GM19025 (cell line): Measurements from ENCODE around the gene PRTFDC1.

Experiments used
- ATAC-seq: cut with Tn5 transposase; IDR thresholded peaks from one replicate; pipeline ENCODE4 v1.9.1; 2021; ENCODE audit warnings: mild to moderate bottlenecking, low read depth, moderate library complexity; ENCODE audit not compliant: unreplicated experiment

The PRTFDC1 gene

DNA sequence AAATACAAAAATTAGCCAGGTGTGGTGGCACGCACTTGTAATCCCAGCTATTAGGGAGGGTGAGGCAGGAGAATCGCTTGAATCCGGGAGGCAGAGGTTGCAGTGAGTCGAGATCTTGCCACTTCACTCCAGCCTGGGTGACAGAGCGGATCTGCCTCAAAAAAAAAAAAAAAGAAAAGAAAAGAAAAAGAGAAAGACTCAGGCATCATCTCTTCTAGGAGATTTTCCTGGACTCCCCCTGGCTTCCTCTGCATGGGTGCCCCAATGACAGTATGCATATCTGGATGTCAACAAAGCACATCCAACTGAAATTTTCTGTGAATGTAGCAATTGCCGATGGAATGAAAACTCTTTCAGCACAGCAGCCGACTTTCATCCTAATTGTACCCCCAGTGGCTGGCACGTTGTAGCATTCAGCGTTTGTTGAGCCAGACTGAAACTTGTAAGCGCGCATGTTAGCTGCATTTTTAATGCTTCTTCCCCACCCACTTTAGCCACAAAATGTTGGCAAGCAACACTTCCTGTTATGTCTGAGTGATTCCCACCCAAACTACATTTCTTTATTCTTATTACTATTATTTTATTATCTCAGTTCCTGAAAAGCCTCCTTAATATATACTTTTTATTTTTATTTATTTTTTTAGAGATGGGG lies 70.2 kb downstream of the PRTFDC1 start:
- no peak for ATAC-seq

DNA sequence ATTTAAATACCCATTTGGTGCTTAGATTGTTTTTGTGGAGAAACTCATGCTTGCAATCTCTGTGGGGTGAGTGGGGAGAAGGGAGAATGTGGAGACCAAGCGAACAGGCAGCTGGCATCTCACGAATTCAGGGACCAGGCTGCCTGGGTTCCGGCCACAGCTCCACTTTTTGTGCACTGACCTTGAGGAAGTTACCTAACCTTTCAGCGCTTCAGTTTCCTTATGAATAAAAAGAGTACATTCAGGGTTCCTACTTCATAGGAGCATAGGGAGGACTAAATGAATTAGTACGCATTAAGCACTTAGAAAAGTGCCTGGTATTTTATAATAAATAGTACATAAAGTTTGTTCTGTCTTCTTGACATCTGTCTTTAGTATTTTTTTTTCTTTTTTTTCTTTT lies 72.5 kb downstream of the PRTFDC1 start:
- no peak for ATAC-seq

DNA sequence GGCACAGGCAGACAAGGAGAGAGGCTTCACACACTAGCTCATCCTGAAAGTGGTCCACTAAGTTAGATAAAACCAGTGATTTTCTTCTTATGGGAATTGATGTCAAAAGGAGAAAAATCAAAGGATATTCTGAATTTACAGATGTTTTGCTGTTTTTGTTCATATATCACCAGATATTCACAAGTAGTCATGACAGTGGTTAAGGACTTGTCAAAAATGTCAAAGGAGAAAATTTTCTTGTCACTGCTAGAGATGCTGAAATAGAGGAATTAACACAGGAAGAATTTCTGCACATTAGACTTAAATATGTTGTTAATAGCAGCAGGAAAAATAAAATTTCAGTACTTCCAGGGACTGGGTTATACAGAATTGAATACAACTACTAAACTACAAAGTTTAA lies 78.3 kb downstream of the PRTFDC1 start:
- no peak for ATAC-seq

DNA sequence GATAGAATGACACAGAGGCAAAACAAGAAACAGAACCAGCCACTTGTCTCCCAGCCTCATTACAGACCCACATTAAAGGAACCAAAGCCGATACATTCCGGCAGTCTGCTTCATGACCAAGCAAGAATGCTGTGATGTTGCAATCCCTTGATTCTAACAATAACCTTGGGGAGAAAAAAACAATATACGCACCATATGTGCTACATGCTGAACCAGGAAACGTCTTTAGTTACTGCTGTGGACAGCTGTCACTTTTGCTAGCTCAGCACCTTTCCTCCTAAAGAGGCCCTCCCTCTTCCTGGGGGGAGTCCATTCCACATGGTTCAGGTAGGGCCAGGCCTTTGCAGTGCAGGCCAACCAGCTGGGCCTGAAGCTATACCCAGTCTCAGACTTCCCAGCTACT lies 79.1 kb downstream of the PRTFDC1 start:
- ATAC-seq = no peak

DNA sequence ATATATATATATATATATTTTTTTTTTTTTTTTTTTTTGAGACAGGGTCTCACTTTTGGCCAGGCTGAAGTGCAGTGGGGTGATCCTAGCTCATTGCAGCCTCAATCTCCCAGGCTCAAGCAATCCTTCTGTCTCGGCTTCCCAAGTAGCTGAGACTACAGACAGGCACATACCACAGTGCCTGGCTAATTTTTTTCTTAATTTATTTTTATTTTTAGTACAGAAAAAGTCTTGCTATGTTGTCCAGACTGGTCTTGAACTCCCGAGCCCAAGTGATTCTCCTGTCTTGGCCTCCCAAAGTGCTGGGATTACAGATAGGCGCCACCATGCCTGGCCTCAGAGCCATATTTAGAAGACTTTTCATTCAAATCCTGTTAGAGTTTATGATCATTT lies 79.6 kb downstream of the PRTFDC1 start:
- ATAC-seq = no peak

DNA sequence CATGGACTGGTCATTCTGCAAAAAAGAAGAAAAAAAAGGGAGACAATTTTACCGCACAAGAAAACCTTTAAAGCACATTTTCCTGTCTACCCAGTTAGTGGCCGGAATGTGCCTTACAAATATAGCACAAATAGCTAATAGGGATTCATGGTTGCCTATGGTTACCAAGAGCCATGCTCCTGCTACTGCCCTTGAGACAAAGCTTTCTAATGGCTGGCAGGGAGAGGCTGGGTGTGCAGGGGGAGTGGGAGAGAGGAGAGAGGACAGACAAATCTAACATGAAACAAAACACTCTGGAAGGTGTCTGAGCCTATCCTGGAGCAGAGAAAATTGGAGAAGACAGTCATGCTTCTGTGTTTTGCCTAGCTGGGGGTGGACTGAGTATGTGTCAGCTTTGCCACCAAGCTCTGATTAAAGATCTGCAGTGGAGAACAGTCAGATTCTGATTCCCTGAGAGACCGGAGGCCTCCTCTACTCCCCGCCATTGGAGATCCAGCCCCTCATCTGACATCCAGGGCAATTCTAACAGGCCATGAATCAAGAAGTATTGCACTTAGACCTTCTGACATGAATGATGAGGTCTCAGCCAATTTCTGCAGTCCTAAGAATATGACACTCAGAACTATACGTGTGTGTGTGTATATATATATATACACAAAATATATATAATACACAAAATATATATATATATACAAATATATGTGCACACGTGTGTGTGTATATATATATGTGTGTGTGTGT lies 80.2 kb downstream of the PRTFDC1 start:
- ATAC-seq = no peak

DNA sequence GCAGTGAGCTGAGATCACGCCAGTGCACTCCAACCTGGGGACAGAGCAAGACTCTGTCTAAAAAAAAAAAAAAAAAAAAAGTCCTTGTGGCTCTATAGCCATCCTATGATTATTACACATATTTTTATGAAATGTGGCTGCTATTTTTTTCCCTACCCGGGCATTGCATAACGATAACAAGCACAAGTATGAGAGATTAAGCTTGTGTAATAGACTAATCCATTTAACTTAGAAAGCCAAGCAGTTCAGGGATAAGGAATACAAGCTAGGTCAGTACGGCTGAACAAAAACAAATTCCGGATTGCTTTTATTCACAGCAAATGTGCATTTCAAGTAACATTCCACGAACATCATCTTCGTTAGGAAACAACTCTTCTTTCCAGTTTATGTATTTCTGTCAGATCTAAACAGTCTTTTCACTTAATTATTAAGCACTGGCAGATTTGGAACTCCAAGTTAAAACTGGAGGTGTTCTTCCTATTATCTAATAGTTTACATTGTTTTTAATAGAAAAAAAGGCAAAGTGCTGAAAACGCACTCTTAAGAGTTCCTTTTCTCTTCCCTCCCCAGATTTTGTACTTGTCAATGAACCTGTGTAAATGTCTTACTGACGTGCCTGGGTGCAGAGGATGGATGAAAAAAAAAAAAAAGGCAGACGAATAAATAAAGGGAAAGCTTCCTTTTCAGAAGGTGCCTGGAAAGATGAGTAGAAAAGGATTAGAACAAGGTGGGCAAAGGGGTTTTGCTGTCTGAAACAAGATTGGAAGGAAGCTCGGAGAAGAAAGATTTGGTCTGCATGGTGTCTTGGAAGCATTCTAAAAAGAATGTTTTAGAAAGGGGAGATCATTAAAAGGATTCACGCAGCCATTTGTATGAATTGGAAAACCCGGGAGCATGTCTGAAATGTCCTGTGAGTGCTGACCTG lies 81.1 kb downstream of the PRTFDC1 start:
- ATAC-seq = no peak

DNA sequence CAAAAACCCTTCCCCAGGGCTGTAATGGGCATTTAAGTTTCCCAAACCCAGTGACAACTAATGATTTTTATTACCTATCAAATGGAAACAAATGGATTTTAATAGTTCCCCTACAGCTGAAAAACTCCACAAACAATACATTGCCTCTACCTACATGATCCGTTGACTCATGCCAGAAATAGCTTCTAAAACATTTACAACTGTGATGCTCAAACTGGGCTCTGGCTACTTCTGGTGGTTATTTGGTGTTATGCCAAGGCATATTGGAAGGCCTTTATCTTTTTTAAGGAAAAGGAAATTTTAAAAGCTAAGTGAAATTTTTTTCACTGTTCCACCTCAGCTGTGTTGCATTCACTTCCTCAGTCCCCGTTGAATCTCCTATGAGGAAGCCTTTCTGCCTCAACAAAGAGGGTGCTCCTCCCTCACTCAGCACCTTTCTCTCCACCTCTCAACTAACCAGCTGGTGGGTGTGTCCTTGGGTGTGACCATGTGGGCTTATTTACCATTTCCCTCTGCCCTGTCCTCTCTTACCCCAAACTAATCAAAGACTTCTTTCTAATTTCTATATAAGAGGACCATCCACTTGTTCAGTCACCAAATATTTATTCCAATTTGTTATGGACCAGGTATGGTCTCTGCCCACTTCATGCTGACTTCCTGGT lies 82.9 kb downstream of the PRTFDC1 start:
- no peak for ATAC-seq

DNA sequence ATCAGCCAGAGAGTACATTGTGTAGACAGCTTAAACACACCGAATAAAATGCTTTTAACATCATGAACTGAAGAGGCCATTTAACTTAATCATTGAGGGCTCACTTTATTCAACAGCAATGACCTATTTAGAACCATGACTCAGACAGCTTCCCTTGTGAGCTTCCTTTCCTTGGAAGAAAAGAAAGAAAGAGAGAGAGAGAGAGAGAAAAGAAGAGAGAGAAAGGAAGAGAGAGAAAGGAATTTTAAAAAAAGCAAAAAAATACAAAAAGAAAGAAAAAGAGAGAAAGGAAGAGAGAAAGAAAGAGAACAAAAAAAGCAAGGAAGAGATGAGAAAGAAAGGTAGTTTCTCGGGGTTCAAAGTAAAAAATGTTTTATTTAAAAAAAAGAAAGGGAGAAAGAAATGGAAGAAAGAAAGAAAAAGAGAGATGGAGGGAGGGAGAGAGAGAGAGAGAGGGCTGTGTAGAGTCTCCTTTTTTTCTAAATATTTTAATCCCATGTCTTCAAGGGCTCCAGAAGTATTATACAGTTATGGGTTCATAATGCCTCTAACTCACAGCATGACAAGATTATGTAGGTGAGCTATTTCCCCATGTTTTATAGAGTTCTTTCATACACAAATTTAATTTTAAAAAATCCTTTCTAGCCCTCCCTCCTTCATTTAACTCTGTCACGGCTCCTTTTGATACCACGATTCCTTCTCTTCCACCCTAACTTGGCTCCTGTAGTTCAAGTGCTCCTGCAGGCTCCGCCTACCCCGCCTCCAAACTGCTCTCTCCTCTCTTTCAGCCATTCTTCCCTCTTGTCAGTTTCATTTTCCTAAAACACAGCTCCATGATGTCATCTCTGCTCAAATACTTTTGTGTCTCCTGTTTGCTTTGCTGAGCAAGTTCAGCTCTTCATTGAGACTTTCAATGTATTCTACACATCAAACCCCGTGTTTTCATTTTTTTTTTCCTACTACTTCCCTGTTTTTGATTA lies 85.5 kb downstream of the PRTFDC1 start:
- no peak for ATAC-seq

DNA sequence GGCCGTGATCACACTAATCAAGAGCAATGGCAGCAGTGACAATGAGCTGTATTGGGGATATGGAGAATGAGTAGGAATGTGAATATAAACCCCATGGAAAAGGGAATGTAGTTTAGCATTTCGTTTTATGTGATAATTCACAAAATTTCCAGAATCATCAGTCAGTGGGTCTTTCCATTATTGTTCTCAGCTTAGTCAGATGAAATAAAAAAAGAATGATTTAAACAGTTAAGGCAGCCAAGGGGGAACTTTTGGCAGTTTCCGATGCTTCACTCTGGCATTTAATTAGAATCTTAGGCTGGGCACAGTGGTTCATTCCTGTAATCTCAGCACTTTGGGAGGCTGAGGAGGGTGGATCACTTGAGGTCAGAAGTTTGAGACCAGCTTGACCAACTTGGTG lies 86.6 kb downstream of the PRTFDC1 start:
- no peak for ATAC-seq

DNA sequence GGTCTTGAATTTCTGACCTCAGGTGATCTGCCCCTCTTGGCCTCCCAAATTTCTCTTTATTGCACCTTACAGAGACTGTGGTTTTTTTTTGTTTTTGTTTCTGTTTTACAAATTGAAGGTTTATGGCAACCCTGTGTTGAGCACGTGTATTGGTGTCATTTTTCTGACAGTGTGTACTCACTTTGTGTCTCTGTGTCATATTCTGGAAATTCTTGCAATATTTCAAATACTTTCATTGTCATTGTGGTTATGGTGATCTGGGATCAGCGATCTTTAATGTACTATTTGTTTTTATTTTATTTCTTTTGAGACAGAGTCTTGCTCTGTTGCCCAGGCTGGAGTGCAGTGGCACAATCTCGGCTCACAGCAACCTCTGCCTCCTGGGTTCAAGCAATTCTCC lies 89.8 kb downstream of the PRTFDC1 start:
- ATAC-seq = no peak

DNA sequence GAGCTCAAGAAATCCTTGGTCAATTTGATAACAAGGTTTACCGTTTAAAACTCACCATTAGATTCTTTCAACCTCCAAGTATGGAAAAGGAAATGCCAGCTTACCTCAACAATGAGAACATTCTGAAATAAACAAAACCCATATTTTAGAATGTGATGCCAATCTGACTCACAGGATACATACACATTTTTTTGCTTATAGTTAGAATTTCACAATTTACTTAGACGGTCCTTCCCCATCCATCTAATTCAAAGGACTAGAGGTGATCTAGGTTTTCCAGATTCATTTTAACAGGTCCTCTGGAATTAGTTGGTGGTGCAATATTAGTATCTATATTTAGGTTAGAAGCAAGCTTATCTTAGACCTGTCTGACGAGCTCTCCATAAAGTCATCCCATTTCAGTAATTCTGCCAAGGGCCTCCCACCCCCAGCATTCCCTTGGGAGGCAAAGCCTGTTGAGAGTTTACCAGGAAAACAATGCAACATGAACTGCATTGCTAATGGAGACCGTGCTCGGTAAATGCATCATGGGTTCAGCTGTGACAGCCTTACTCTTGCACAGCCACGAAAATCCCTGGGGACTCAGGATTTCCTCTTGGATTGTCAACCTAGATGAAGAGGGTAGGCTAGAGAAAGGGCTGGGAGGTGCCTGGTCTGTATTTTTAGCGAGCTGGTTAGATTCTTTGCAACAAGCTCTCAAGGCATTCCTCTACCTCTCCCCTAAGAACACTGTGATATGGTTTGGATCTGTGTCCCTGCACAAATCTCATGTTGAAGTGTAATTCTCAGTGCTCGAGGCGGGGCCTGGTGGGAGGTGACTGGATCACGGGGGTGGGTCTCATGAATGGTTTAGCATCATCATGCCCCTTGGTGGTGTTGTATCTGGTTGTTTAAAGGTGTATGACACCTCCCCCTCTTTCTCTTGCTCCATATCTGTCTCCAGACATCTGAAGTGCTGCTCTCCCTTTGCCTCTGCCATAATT lies 93.8 kb downstream of the PRTFDC1 start:
- no peak for ATAC-seq

DNA sequence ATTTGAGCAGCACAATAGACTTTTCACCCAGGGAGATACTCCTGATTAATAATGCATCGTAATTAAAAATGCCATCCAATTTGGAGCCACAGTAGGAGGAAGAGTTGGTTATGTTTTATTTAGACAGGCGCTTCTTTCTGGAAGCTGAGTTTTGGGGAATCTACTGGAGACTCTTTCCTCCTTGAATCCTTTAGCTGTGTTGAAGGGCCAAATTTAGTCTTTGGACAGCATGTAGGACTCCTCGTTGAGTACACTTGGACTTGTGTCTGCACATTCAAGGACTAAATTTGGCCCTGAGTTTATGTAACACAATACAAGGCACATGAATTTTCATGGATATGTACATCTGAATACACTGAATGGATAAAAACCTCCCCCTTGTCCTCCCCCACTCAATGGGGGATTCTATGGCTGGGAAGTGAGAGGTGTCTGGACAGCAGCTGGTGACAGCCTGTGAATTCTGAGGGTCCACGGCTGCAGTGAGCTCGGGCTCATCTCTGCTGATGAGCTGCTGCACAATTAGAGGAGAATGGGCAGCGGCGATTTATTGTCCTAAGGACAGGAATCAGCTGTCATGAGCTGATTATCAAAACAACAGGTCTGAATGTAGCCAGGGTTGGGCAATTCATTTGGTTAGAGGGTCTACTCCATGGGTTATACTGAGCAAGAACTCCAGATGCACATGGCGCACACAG lies 95.2 kb downstream of the PRTFDC1 start:
- ATAC-seq = no peak

DNA sequence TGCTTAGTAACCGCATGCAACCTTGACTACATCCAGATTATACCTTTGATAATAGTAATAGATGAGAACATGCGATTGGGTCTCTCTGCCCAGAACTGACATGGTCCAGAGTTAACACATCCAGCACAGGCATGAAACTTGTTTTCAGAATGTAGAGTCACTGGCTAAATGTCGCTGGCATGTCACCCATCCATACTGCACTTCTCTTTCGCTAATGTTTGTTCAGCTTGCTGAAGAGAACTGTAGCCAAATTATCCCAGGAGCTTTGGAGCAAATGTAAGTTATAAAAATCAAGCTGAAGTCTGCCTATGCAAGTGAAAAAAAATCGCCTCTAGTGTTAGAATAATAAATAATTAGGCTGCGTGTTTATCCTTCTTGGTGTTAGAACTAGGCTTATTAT lies 98.2 kb downstream of the PRTFDC1 start:
- ATAC-seq = no peak

DNA sequence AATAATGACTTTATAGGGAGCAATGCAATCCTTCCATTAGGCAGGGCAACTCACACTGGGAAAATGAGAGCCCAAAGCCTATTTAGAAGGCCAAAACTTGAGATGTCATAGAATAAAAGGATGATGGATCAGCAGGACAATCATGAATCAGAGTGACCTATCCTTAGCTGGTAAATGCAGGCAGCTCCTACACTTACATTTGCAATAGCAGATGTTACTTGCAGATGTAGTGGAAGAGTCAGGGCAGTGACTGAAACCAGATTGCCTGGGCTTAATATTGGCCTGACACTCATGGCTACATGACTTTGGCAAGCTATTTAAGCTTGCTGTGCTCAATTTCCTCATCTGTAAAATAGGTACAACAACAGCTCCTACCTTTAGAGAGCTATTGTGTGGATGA lies 98.7 kb downstream of the PRTFDC1 start:
- ATAC-seq = no peak

DNA sequence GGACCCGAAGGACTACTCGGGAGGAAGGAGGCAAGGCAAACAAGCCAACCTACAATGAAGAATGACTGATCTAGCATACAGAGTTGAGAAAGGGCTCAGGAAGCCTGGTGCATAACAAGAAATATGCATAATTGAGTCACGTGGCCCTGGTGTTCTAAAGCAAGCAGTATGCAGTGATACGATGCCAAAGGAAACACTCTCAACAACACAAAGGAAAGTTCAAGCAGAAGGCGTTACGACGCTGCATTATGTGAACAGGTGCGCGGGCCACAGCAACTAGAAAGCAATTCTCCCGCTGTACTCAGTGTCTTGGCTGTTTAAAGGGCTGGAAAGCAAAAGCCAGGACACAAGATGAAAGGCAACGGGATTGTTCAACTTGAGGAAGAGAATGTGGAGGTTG lies 100.8 kb downstream of the PRTFDC1 start:
- no peak for ATAC-seq

DNA sequence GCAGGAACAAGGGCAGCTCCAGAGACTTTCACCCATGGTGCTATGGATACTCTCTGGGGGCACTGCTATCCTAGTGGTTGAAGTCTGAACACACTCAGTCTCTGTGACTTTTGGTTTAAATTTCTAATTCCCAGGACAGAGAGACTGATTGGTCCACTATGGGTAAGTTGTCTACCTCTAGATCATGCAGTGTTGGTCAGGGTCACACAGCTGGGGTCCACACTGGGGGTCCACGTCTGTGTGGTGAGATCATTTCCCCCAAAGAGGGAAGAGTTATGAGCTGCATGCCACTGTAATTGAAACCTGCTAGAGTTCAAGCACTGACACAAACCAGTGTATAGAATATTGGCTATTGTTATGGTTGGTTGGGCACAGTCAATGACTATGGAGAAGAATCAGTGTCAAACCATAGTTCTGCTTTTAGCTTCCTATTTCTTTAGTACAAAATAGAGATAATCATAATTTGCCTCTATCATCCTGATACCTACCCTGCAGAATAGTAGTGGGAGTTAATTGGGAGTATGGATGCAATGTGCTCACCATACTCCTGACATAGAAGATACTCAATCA lies 101.6 kb downstream of the PRTFDC1 start:
- no peak for ATAC-seq
